Esophagus squamous epithelium (tissue), 5 donors: ENCODE measurements around the gene POLR3H. TPM values are rescaled to one million over a fixed set of nuclear protein-coding genes. Genes with fewer than 3 reads are reported as not detected.

Source experiments
- DNase-seq: peaks from one replicate; lab custom pipeline; 2025; lab: John Stamatoyannopoulos, UW
- H3K27ac ChIP-seq, 4 donors: fragments of 200-600 bp; sonication (generic); one replicate each; pipeline ENCODE4 v1.5.1; 2016 to 2019; ENCODE audit warnings: mild to moderate bottlenecking in 1 of 4
- H3K27me3 ChIP-seq, 4 donors: fragments of 200-600 bp; sonication (generic); 1 replicate in 3 of 4; 2 replicates in 1 of 4; pipeline versions ENCODE4 v1.5.1 to v1.6.0; 2017 to 2021; ENCODE audit warnings: antibody characterized with exemption in 1 of 4
- H3K36me3 ChIP-seq, 3 donors: fragments of 200-600 bp; sonication (generic); one replicate each; pipeline ENCODE4 v1.5.1; 2016 to 2019
- H3K4me1 ChIP-seq, 3 donors: fragments of 200-600 bp; sonication (generic); one replicate each; pipeline ENCODE4 v1.5.1; 2017 to 2019
- H3K4me3 ChIP-seq, 4 donors: fragments of 200-600 bp; sonication (generic); 1 replicate in 3 of 4; 2 replicates in 1 of 4; pipeline ENCODE4 v1.5.1; 2016 to 2019; ENCODE audit warnings: mild to moderate bottlenecking in 2 of 4, moderate library complexity in 1 of 4
- H3K9me3 ChIP-seq, 3 donors: fragments of 200-600 bp; sonication (generic); one replicate each; pipeline ENCODE4 v1.5.1; 2016 to 2019
- POLR2A ChIP-seq, 4 donors: fragments of 450-650 bp; IDR thresholded peaks; one replicate each; pipeline ENCODE4 v1.6.1; 2017; ENCODE audit warnings: antibody characterized with exemption in 4 of 4, mild to moderate bottlenecking in 4 of 4, moderate library complexity in 3 of 4
- WGBS, 2 donors: methylation state at CpG; one replicate each; pipeline ENCODE4 v1.1.5; 2018; 5-methylcytosine and 5-hydroxymethylcytosine counted together
- intact Hi-C: fragments of 100-400 bp; cut with DNase I; formaldehyde crosslinking; loops from one replicate; pipeline ENCODE4 v1.15.0; 2022
- total RNA-seq, 4 donors: library from RNA; depleted of rRNA; stranded (reverse); fragments of >200 nt; gene quantifications; one replicate each; pipeline ENCODE4 v1.1.0, GENCODE V29; 2016
- TF ChIP-seq, protein P1 (sequence below), 6 experiments: fragments of 450-650 bp in 4 of 6; fragments of 200-600 bp in 2 of 6; sonication (generic) in 2 of 6; IDR thresholded peaks; one replicate each; pipeline ENCODE4 v1.5.1; 2016 to 2019; ENCODE audit warnings: antibody characterized with exemption in 6 of 6, mild to moderate bottlenecking in 4 of 6, moderate library complexity in 4 of 6
- donor health status: DM: yes; HTN: yes; CAD: no.

The POLR3H gene
- total RNA-seq, 4 donors from 2014 or later: 13.7 to 23.3 (median 16.1) TPM

DNA sequence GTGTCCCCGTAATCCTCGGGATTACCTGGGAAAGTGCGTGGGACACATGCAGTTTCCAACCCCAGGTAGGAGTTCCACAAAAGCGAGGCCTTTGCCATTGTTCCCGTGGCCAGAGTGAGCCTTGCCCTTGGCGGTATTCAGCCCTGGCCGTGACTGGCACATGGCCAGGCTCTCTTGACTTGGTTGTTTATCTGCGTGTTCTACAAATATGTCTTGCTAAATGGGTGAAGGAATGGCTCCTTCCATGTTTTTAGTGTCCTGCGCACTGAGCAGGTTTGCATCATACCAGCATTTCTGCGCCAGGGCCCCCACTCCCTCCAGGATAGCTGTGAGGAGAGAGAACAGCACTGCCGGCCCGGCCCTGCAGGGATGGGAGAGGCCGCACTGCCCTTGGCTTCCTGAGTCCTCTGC lies 20.0 kb downstream of the POLR3H start:
- Histone ChIP-seq H3K9me3 (no peaks in the 10 kb centered on the region), H3K36me3 (peaks cover 34 to 100% (median 38%) of the 10 kb centered on the region in 3 donors), H3K27me3 (no peaks in the 10 kb centered on the region), H3K4me3 (no peak overlapping the region), H3K4me1 (peaks cover 14 to 46% (median 33%) of the 10 kb centered on the region in 3 donors), H3K27ac (peak overlapping the region; percentile 73 to 95 (median 88))
- TF ChIP-seq POLR2A (IDR thresholded peaks at IDR 0.05): peak in 1 of 4 donors; percentile 15
- TF ChIP-seq, protein P1, sequence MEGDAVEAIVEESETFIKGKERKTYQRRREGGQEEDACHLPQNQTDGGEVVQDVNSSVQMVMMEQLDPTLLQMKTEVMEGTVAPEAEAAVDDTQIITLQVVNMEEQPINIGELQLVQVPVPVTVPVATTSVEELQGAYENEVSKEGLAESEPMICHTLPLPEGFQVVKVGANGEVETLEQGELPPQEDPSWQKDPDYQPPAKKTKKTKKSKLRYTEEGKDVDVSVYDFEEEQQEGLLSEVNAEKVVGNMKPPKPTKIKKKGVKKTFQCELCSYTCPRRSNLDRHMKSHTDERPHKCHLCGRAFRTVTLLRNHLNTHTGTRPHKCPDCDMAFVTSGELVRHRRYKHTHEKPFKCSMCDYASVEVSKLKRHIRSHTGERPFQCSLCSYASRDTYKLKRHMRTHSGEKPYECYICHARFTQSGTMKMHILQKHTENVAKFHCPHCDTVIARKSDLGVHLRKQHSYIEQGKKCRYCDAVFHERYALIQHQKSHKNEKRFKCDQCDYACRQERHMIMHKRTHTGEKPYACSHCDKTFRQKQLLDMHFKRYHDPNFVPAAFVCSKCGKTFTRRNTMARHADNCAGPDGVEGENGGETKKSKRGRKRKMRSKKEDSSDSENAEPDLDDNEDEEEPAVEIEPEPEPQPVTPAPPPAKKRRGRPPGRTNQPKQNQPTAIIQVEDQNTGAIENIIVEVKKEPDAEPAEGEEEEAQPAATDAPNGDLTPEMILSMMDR (IDR thresholded peaks at IDR 0.05): peak in 1 of 6 experiments; percentile 11
- DNase-seq: no peak
- intact Hi-C loops: no loop called here
- WGBS, 2 donors: 41 to 62% methylated on average over 5 to 10 of the region's 13 CpGs

DNA sequence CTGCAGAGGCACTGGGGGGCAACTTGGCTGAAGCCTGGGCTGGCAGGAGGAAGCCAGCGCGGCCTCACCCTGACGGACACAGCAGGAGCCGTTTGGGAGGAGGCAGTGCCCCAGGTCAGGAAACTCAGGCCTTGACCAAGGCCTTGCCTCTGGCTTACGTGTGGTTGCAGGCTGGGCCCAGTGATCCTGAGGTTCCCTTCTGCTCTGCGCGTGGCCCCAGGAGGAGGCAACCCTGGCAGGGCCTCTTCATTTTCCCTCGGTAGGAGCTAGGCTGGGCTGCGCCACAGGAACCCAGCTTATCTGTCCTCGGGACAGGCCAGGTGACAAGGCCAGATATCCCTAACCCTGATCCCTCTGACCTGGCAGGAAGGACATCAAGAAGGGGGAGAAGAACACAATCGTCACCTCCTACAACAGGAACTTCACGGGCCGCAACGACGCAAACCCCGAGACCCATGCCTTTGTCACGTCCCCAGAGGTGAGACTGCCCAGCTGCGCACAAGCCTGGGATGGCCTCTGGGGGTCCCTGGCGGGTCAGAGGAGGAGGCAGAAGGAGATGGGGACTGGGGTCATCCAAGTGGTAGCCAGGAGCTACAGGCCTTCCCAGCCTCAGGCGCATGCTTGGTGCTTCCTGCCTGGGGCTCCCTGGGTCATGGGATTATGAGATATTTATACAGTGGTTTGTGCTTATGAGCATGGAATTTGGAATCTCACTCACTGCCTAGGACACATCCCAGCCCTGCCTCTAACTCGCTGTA lies 20.6 kb downstream of the POLR3H start:
- TF ChIP-seq, protein P1 (IDR thresholded peaks at IDR 0.05): no peak
- TF ChIP-seq POLR2A (IDR thresholded peaks at IDR 0.05): no peak
- intact Hi-C loops: no loop called here
- Histone ChIP-seq H3K4me3 (no peak overlapping the region), H3K27me3 (no peaks in the 10 kb centered on the region), H3K27ac (peak overlapping the region; percentile 73 to 95 (median 88)), H3K9me3 (no peaks in the 10 kb centered on the region), H3K36me3 (peaks cover 38 to 100% (median 39%) of the 10 kb centered on the region in 3 donors), H3K4me1 (peaks cover 14 to 46% (median 33%) of the 10 kb centered on the region in 3 donors)
- no peak for DNase-seq
- 71 to 79% methylated on average over 8 to 9 of the region's 21 CpGs for WGBS, 2 donors

DNA sequence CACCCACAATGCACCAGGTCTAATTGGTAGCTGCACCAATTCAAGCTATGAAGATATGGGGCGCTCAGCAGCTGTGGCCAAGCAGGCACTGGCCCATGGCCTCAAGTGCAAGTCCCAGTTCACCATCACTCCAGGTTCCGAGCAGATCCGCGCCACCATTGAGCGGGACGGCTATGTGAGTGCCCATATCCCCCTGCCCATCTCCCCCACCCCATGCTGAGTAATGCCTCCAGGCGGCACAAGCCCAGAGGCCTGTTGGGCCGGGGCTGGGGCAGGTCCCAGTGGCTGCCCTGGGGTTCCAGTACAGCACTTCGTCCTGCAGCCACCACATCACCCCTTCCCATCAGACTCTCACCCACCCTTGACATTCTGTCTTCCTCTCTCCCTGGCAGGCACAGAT lies 21.5 kb downstream of the POLR3H start:
- intact Hi-C loops: no loop called here
- Histone ChIP-seq H3K4me1 (peaks cover 14 to 51% (median 36%) of the 10 kb centered on the region in 3 donors), H3K36me3 (peaks cover 30 to 99% (median 38%) of the 10 kb centered on the region in 3 donors), H3K9me3 (no peaks in the 10 kb centered on the region), H3K27ac (peak overlapping the region; percentile 73 to 95 (median 88)), H3K27me3 (no peaks in the 10 kb centered on the region), H3K4me3 (no peak overlapping the region)
- WGBS, 2 donors: 89 to 93% methylated on average over 5 to 7 of the region's 9 CpGs
- TF ChIP-seq, protein P1 (IDR thresholded peaks at IDR 0.05): no peak
- no peak for TF ChIP-seq POLR2A (IDR thresholded peaks at IDR 0.05)
- no peak for DNase-seq

DNA sequence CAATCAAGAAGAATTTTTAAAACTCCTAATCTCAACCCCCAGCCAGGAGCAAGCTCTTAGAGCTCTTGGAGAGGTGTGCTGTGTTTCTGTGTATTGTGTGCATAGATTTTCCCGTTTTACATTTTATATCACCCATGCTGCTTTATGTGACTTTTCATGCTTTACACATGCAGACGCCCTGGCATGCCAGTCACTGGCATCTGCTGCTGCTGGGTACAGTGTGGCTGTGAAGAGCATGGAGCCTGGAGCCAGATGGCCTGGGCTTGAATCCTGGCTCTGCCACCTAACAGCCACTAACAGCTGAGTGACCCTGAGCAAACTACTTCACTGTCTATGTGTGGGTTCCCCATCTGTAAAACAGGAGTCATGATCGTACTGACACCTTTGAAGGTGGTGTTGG lies 23.1 kb downstream of the POLR3H start:
- H3K9me3 ChIP-seq: no peaks in the 10 kb centered on the region
- TF ChIP-seq, protein P1 (IDR thresholded peaks at IDR 0.05): no peak
- TF ChIP-seq POLR2A (IDR thresholded peaks at IDR 0.05): no peak
- DNase-seq: no peak
- H3K27ac ChIP-seq: no peak overlapping the region
- peaks cover 22 to 97% (median 24%) of the 10 kb centered on the region in 3 donors for H3K36me3 ChIP-seq
- H3K4me3 ChIP-seq: no peak overlapping the region
- intact Hi-C loops: no loop called here
- H3K4me1 ChIP-seq: peaks cover 23 to 51% (median 36%) of the 10 kb centered on the region in 3 donors
- 63 to 79% methylated on average over 3 of the region's 3 CpGs for WGBS, 2 donors
- no peaks in the 10 kb centered on the region for H3K27me3 ChIP-seq

DNA sequence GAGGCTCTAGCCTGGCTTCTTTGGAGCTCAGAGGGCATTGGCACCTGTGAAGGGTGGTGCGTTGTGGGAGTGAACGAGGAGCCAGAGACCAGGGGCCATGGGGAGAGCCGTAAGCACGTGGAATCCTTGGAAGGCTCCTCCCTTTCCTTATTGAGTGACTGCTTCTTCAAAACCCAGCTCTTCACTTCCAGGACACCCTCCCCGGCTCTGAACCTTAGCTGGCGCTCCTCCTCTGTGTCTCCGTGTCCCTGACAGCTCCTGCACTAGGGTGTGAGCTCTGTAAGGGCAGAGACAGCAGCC lies 26.3 kb downstream of the POLR3H start:
- TF ChIP-seq, protein P1 (IDR thresholded peaks at IDR 0.05): no peak
- no peak for TF ChIP-seq POLR2A (IDR thresholded peaks at IDR 0.05)
- no peak for DNase-seq
- intact Hi-C loops: loop anchor here (5.0 kb wide), 1 partner anchor 116 kb away; no protein-coding TSS in a partner anchor
- no peaks in the 10 kb centered on the region for H3K27me3 ChIP-seq
- 48 to 71% methylated on average over 3 of the region's 7 CpGs for WGBS, 2 donors
- H3K27ac ChIP-seq: peak overlapping the region; percentile 37 to 73 (median 66)
- no peaks in the 10 kb centered on the region for H3K9me3 ChIP-seq
- no peak overlapping the region for H3K4me3 ChIP-seq
- peaks cover 13 to 30% (median 19%) of the 10 kb centered on the region in 3 donors for H3K4me1 ChIP-seq
- H3K36me3 ChIP-seq: peaks cover 26 to 97% (median 30%) of the 10 kb centered on the region in 3 donors
